GM21786 (cell line): ENCODE data around the gene NFX1.
"Not testable (repeated sequence)": the region's sequence is repeated elsewhere in the genome, so short reads cannot be mapped to it uniquely, and the experiment has no call there.

Experiments
- ATAC-seq: cut with Tn5 transposase; IDR thresholded peaks from one replicate; pipeline ENCODE4 v1.9.1; 2021; ENCODE audit not compliant: unreplicated experiment

NFX1 gene

DNA sequence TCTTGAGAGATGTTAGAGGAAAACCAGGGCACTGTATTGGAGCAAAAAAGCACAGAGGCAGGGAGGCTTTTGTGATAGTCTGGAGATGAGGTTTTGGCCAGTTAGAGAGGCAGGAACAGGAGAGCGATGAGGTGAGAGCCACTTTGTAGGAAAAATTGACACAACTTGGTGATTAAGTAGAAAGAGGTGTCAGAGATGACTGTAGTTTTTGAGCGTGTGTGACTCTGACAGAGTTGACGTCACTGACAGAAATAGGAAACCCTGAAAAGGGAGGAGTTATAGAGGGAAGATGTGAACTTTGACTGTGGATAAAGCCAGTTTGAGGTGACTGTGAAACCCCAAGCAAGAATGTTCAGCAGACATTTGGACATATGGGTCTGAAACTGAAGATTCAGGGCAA, 15.7 kb downstream of the NFX1 start:
- ATAC-seq = no peak

GRCh38 chr9:33307067-33307466, 16.8 kb downstream of the NFX1 start:
- no peak for ATAC-seq

GRCh38 chr9:33309903-33310302, 19.6 kb downstream of the NFX1 start:
- ATAC-seq = no peak

- ATAC-seq = no peak
Measured at GRCh38 chr9:33310748-33311147, 20.4 kb downstream of the NFX1 start.

DNA sequence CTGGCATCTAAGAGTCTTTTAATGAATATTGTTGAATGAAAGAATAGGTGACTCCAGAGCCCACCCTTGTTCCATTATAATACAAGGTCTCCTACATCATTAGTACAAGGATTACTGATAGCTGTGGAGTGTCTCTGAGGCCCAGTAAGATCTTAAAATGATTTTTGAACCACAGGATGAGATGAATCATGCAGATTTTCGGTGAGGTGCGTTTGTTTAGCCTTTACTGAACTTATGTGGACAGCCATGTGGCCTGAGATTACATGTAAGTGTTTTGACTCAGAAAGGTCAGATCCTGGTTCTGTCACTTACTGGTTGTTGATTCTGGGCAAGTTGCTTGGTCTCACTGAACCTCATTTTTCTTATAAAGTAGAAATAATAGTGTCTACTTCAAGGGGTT, 21.6 kb downstream of the NFX1 start:
- ATAC-seq = no peak

DNA sequence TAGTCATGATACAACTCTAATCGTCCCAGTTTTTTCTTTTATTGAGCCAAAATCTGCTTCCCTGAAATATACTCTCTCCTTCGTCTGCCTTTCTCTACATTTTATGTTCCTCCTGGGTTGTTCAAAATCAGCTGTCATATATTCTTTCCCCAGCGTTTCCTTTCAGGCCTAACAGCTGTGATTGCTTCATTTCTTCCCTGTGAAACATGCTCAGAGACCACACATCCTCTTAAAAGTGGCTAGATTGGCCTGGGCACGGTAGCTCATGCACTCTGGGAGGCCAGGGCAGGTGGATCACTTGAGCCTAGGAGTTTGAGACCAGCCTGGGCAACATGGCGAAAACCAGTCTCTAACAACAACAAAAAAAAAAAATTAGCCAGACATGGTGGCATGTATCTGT, 25.1 kb downstream of the NFX1 start:
- no peak for ATAC-seq

GRCh38 chr9:33317136-33317535, 26.8 kb downstream of the NFX1 start:
- not testable (repeated sequence) for ATAC-seq

- ATAC-seq = no peak
Measured at GRCh38 chr9:33318225-33318624, 27.9 kb downstream of the NFX1 start.

GRCh38 chr9:33318781-33319180, 28.5 kb downstream of the NFX1 start:
- no peak for ATAC-seq

- no peak for ATAC-seq
Measured at GRCh38 chr9:33320230-33320567, 29.9 kb downstream of the NFX1 start.

GRCh38 chr9:33320568-33321261, 30.4 kb downstream of the NFX1 start:
- ATAC-seq = no peak

DNA sequence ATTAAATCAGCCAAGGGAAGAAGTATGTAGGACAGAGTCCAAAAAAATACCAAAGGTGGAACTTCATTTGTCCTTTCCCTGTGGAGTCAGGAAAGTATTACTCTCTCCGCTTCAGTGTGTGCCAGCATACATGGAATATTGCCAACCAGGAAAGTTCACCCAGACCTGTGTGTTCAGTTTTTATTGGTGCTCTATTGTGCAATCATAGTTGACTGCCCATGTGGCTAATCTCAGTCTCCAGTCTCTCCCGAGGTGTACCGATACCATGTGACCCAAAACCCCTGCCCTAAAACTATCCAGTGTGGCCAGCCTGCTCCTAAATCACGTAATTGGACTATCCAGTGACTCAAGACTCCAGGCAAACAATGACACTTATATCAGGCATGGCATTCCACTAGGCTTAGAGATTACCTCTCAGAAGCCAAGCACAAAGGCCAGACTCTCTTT, 38.8 kb downstream of the NFX1 start:
- ATAC-seq = no peak

DNA sequence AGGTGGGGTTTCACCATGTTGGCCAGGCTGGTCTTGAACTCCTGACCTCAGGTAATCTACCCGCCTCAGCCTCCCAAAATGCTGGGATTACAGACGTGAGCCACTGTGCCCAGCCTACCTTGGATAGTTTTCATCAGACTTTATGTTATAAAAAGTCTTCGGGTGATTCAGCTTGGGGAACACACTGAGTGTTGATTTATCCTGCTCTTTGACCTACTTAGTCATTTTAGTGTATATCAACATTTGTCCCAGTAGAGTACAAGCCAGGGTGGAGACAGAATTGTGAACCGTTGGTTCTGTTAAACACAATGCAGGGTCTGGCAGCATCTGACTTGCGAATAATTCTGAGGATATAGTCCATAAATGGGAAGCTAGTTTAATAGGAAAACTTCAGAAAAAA, 39.7 kb downstream of the NFX1 start:
- no peak for ATAC-seq

GRCh38 chr9:33331377-33331891, 41.1 kb downstream of the NFX1 start:
- ATAC-seq = no peak

- ATAC-seq = no peak
Measured at GRCh38 chr9:33332011-33332410, 41.7 kb downstream of the NFX1 start.

- not testable (repeated sequence) for ATAC-seq
Measured at GRCh38 chr9:33332956-33333355, 42.6 kb downstream of the NFX1 start.

GRCh38 chr9:33340186-33340585, 49.9 kb downstream of the NFX1 start:
- ATAC-seq = no peak

GRCh38 chr9:33341182-33341581, 50.9 kb downstream of the NFX1 start:
- no peak for ATAC-seq

GRCh38 chr9:33344145-33344544, 53.8 kb downstream of the NFX1 start:
- no peak for ATAC-seq

- ATAC-seq = no peak
Measured at GRCh38 chr9:33346564-33346963, 56.2 kb downstream of the NFX1 start.

- ATAC-seq = no peak
Measured at GRCh38 chr9:33348998-33349397, 58.7 kb downstream of the NFX1 start.

- no peak for ATAC-seq
Measured at GRCh38 chr9:33349743-33350142, 59.4 kb downstream of the NFX1 start.

DNA sequence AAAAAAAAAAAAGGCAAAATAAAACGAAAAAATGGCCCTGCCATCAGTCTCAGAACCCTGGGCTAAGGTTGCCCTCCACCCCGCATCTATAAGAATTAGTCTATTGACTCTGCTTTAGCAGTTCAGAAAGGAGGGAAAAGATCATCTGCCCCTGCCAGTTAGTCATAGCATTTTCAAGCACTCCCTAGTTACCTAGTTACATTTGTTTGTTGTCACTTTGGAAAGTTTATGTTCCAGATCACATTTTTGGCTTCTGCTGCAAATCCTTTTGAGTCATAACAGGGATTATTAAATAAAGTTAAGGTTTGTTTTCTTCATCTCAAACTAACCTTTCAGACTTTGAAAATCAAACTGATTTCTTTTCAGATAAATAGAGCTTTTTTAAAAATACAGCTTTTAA, 60.0 kb downstream of the NFX1 start:
- ATAC-seq = no peak
